Right ventricle myocardium inferior (tissue), 1 donor: Measurements from ENCODE around the gene POMT1. TPM values are rescaled to one million over a fixed set of nuclear protein-coding genes. Genes with fewer than 3 reads are reported as not detected.

Experiments used
- ATAC-seq: fragments of 200-7000 bp; cut with Tn5 transposase; one replicate; pipeline ENCODE4 v1.9.1; 2020; ENCODE audit warnings: mild to moderate bottlenecking, moderate library complexity
- DNase-seq: peaks from one replicate; pipeline ENCODE4 v3.0.0; 2021; ENCODE audit errors: missing footprints
- intact Hi-C: fragments of 100-400 bp; cut with DNase I; formaldehyde crosslinking; loops from one replicate; pipeline ENCODE4 v1.11.0; 2022
- total RNA-seq: library from RNA; stranded (reverse); fragmentation: NEBNext Ultra II Directional; extraction: Animal tissue kit (Norgen Biotek cat#: 25700); gene quantifications from one replicate; pipeline ENCODE4 v1.2.1, GENCODE V29; 2021
- donor health status: DM: no; HTN: yes; CAD: no; lungs with severe emphysema.

Gene POMT1
- total RNA-seq, 1 donor from 2014 or later, result 21.2 TPM

DNA sequence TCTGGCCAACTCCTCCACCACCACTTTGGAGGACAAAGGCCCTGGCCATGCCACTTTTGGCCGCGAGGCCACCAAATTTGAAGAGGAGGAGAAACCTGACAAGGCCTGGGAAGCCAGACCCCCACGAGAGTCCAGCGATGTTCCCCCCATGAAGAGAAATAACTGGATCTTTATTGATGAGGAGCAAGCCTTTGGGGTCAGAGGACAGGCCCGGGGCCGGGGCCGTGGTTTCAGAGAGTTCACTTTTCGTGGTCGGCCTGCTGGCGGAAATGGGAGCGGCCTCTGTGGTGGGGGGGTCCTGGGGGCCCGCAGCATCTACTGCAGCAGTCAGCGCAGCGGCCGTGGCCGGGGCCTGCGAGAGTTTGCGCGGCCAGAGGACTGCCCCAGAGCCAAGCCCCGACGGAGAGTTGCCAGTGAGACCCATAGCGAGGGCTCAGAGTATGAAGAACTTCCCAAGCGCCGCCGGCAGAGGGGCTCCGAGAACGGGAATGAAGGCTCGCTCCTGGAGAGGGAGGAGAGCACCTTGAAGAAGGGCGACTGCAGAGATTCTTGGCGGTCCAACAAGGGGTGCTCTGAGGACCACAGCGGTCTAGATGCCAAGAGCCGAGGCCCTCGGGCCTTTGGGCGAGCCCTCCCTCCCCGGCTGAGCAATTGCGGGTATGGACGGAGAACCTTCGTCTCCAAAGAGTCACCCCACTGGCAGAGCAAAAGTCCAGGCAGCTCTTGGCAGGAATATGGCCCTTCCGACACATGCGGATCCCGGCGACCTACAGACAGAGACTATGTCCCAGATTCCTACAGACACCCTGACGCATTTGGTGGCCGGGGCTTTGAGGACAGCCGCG is 27.4 kb upstream of the POMT1 start:
- ATAC-seq (peak; percentile 5), DNase-seq (no peak)

DNA sequence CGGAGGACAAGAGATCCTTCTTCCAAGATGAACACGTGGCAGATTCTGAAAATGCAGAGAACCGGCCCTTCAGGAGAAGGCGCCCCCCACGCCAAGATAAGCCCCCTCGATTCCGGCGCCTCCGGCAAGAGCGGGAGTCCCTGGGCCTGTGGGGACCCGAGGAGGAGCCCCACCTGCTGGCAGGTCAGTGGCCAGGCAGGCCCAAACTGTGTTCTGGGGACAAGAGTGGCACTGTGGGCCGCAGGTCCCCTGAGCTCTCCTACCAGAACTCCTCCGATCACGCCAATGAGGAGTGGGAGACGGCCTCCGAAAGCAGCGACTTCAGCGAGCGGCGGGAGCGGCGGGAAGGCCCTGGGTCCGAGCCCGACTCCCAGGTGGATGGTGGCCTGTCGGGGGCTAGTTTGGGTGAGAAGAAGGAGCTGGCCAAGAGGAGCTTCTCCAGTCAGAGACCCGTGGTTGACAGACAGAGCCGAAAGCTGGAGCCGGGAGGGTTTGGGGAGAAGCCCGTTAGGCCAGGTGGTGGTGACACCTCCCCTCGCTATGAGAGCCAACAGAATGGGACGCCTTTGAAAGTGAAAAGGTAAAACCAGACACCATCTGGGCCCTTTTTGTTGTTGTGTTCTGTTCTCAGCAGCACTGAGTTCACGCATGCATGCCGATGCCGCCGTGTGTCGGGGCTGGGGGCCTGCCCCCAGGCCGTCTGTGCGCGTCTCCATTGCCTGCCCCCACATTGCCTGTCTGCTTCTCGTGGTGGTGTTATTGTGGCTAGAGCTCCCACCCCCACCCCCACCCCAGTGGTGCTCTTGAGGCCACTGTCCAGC is 26.6 kb upstream of the POMT1 start:
- DNase-seq (no peak), ATAC-seq (peak; percentile 53)
- intact Hi-C loops, result loop anchor here (5.0 kb wide), 2 partner anchors 104 to 124 kb away; no protein-coding TSS in a partner anchor

More for the DNA sequence above, 27.4 kb upstream of the POMT1 start:
- intact Hi-C loops, result loop anchor here (5.0 kb wide), 2 partner anchors 103 to 123 kb away; no protein-coding TSS in a partner anchor

- DNase-seq (peak; percentile 74), ATAC-seq (peak; percentile 83)
- intact Hi-C loops, result loop anchor here (5.0 kb wide), 2 partner anchors 105 to 125 kb away; no protein-coding TSS in a partner anchor
Observed at GRCh38 chr9:131476777-131477345, 25.9 kb upstream of the POMT1 start.

GRCh38 chr9:131477367-131477766 is 25.4 kb upstream of the POMT1 start:
- intact Hi-C loops, result loop anchor here (5.0 kb wide), 2 partner anchors 105 to 125 kb away; no protein-coding TSS in a partner anchor
- DNase-seq, result no peak
- no peak for ATAC-seq

DNA sequence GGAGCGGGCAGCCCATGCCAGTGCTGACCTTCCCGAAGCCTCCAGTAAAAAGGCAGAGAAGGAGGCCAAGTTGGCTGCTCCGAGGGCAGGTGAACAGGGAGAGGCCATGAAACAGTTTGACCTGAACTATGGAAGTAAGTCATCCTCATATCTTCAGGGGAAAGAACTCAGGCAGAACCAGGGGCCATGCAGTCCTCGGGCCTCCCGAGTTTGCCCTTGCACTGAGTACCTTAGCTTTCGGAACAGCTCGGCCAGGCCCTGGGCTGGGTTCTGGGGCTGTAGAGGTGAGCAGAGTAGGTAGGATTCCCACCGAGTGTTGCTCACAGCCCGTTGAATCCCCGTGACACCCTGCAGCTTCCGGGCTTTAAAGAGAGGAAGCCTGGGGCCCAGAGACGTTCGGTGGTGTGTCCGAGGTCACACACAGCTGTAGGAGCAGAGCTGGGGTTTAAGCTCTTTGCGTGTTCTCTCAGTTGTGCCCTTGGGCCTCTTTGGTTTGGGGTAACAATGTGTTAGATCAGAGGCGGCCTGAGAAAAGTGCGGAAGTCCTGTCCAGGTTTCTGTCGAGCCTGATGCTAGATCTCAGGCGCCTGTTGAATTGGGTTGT is 24.8 kb upstream of the POMT1 start:
- intact Hi-C loops, result loop anchor here (5.0 kb wide), 2 partner anchors 106 to 126 kb away; no protein-coding TSS in a partner anchor
- ATAC-seq, result no peak
- no peak for DNase-seq

DNA sequence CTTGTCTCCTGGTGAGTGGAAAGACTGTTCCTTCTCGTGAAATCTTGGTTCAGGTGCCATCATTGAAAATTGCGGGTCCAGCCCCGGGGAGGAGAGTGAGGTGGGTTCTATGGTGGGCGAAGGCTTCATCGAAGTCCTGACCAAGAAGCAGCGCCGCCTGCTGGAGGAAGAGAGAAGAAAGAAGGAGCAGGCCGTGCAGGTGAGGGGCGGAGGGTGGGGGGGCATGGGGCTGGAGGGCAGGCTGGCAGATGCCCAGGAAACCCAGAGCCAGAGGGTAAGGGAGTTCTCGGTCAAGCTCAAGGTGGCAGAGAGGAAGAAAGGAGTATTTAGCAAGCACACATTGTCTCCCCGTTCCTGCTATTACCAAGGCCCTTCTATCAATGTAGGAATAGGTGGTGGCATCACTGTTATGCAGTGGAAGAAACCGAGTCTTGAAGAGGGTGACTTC is 24.3 kb upstream of the POMT1 start:
- ATAC-seq, result no peak
- intact Hi-C loops, result loop anchor here (5.0 kb wide), 2 partner anchors 106 to 126 kb away; no protein-coding TSS in a partner anchor
- DNase-seq, result no peak

DNA sequence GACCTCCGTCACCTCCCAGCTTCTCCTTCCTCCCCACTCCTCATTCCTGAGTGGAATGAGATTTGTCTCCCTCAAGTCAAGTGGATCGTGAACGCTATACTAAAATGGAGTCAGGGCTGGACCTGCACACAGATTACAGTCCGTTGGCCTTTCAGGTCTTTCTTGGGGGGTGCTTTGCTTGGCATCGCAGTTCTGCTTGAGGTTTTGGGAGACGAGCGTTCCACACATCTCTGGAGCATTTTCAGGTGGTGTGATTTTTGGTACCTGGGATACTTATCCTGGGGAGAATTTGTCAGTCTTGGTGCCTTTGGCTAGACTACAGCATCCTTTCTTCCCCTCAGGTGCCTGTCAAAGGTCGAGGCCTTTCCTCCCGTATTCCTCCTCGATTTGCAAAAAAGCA is 23.8 kb upstream of the POMT1 start:
- intact Hi-C loops, result loop anchor here (5.0 kb wide), 2 partner anchors 107 to 127 kb away; no protein-coding TSS in a partner anchor
- no peak for DNase-seq
- ATAC-seq, result no peak

DNA sequence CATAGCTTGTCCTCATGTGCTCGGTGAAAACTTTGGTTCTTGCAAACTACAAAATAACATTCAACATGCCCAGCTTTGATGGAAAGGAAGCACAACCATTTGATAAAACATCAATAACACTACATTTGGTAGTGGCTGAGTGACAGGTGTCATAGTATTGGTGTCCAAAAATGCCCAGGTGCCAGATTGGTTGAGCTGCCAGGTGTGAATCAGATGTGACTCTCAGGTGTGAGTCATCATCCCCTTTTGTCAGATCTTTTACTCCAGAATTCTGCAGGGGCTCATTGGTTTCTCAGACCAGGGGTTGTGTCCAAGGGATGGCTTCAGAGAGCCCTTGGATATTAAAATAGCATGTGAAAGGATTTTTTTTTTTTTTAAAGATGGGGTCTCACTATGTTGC is 22.5 kb upstream of the POMT1 start:
- ATAC-seq (no peak), DNase-seq (no peak)
- intact Hi-C loops, result no loop called here

GRCh38 chr9:131481441-131482342 is 21.0 kb upstream of the POMT1 start:
- intact Hi-C loops, result no loop called here
- no peak for ATAC-seq
- DNase-seq, result no peak

DNA sequence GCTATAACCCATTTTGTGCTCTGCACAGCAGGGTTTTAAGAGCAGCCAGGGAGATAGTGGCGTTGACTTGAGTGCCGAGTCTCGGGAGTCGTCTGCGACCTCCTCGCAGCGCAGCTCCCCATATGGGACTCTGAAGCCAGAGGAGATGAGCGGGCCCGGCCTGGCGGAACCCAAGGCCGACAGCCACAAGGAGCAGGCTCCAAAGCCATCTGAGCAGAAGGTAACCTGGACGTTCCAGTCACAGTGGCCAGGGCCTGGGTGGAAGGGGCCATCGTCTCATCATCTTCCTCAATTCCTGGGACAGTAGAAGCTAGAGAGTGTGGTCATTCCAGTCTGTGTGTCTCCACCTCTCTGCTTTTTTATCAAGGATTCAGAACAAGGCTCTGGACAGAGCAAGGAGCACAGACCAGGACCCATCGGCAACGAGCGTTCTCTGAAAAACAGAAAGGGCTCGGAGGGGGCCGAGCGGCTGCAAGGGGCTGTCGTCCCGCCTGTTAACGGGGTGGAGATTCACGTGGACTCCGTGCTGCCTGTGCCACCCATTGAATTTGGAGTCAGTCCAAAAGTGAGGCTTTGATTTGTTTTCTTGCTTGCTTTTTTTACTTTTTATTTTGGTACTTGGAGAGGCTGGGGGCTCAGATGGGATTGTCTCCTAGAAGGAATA is 20.2 kb upstream of the POMT1 start:
- DNase-seq (no peak), ATAC-seq (no peak)
- intact Hi-C loops, result no loop called here

- DNase-seq (no peak), ATAC-seq (peak; percentile 86)
- intact Hi-C loops, result no loop called here
Observed at GRCh38 chr9:131483319-131484050, 19.2 kb upstream of the POMT1 start.

DNA sequence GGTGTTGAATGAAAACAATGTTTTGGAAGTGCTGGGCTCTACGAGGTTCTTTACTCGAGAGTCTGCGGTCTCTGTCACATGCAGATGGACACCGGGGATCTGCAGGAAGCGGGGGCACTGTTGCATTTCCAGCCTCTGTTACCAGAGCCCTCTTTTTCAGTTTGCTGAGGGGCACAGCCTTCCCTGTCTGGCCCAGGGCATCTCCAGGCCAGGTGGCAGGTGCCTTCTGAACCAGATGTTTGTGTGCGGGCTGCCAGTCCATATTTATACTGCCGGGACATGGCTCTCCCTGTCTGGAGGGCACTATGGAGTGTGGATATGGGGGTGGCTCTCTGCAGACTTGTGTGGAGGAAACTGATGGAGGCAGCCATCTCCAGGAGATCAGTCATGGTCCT is 18.7 kb upstream of the POMT1 start:
- DNase-seq, result no peak
- intact Hi-C loops, result no loop called here

GRCh38 chr9:131484560-131485185 is 18.0 kb upstream of the POMT1 start:
- ATAC-seq, result no peak
- no peak for DNase-seq
- intact Hi-C loops, result no loop called here

More for the DNA sequence above, 18.7 kb upstream of the POMT1 start:
- no peak for ATAC-seq

DNA sequence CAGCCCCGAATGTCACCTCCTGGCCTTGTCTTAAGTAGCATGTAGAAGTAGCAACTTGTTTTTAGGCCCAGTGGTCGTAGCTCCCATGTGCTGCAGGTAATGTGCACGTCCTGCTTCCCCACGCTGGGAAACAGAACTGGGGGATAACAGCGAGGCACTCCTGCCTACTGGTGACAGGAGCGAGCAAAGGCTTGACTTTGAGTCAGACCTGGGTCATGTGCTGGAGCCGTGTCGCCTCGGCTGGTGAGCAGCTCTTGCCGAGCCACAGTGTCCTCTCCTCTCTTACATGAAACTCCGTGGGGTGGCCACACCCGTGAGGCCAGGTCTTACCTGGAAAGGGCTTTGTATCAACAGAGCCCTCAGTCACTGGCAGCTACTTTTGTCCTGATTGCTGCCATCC is 17.5 kb upstream of the POMT1 start:
- intact Hi-C loops, result no loop called here
- ATAC-seq (no peak), DNase-seq (no peak)

- ATAC-seq (no peak), DNase-seq (no peak)
- intact Hi-C loops, result no loop called here
Observed at GRCh38 chr9:131485728-131486422, 16.8 kb upstream of the POMT1 start.
